Measurements from ENCODE around the gene CUX1.

DNA sequence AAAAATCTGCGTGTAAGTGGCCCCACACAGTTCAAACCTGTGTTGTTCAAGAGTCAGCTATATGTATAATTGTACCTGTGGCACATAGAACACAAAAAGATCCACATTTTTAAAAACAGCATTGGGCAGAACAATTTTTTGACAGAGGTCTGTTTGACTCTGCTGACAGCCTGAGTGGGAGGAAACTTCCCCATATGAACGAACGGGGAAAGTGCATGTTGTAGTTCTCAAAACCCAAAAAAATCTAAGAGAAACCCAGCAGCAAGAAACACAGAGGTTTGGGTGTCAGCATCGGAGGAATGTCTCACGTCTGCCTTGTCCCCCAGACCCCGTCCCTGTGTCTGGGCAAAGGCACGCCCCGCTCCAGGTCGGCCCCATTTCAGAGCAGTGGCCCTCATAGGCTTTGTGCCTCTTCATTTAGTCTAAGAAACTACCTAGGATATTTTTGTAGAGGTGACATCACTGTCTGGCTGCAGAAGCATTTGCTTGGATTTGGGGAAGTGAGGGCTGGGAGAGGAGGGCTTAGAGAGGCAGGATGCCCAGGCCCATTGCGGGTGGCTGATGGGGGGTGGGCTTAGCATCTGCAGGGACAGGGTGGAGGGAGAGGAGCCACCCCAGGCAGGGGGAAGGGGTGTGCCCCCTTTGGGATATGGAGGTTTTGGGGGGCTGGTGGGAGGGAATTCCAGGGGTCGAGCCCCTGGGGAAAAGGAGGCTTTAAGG, 11.0 kb downstream of the CUX1 start:
- TF ChIP-seq ZFP30 (CRISPR knock-in tag; IDR thresholded peaks at IDR 0.05), result no peak
- TF ChIP-seq OSR1 (CRISPR knock-in tag; IDR thresholded peaks at IDR 0.05), result no peak
- TF ChIP-seq, protein P1, sequence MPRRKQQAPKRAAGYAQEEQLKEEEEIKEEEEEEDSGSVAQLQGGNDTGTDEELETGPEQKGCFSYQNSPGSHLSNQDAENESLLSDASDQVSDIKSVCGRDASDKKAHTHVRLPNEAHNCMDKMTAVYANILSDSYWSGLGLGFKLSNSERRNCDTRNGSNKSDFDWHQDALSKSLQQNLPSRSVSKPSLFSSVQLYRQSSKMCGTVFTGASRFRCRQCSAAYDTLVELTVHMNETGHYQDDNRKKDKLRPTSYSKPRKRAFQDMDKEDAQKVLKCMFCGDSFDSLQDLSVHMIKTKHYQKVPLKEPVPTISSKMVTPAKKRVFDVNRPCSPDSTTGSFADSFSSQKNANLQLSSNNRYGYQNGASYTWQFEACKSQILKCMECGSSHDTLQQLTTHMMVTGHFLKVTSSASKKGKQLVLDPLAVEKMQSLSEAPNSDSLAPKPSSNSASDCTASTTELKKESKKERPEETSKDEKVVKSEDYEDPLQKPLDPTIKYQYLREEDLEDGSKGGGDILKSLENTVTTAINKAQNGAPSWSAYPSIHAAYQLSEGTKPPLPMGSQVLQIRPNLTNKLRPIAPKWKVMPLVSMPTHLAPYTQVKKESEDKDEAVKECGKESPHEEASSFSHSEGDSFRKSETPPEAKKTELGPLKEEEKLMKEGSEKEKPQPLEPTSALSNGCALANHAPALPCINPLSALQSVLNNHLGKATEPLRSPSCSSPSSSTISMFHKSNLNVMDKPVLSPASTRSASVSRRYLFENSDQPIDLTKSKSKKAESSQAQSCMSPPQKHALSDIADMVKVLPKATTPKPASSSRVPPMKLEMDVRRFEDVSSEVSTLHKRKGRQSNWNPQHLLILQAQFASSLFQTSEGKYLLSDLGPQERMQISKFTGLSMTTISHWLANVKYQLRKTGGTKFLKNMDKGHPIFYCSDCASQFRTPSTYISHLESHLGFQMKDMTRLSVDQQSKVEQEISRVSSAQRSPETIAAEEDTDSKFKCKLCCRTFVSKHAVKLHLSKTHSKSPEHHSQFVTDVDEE (CRISPR knock-in tag; IDR thresholded peaks at IDR 0.05), result no peak
- TF ChIP-seq ARNTL (CRISPR knock-in tag; IDR thresholded peaks at IDR 0.05; ENCODE audit: borderline replicate concordance, low read depth), result no peak
- no peak for TF ChIP-seq RARB (CRISPR knock-in tag; IDR thresholded peaks at IDR 0.05)
- TF ChIP-seq, protein P2, sequence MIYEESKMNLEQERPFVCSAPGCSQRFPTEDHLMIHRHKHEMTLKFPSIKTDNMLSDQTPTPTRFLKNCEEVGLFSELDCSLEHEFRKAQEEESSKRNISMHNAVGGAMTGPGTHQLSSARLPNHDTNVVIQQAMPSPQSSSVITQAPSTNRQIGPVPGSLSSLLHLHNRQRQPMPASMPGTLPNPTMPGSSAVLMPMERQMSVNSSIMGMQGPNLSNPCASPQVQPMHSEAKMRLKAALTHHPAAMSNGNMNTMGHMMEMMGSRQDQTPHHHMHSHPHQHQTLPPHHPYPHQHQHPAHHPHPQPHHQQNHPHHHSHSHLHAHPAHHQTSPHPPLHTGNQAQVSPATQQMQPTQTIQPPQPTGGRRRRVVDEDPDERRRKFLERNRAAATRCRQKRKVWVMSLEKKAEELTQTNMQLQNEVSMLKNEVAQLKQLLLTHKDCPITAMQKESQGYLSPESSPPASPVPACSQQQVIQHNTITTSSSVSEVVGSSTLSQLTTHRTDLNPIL (CRISPR knock-in tag; IDR thresholded peaks at IDR 0.05; ENCODE audit: low read depth), result no peak
- no peak for TF ChIP-seq ZFP3 (CRISPR knock-in tag; IDR thresholded peaks at IDR 0.05)

Data from SK-N-SH treated with all-trans-retinoic acid at 6 μM for 48 hours (cell line).